ENCODE measurements around the gene IDNK. TPM values are rescaled to one million over a fixed set of nuclear protein-coding genes. Genes with fewer than 3 reads are reported as not detected.

Gene IDNK
- total and polyA plus RNA-seq, 2 of the 4 experiments (the other 2 are of a cell fraction): 1.4 to 2.3 TPM

- ATAC-seq (ENCODE audit: low read depth): no peak
- H3K23ac ChIP-seq (ENCODE audit: low read depth, low read length): no peak overlapping the region
- H2BK20ac ChIP-seq (ENCODE audit: low read depth, low read length): no peak overlapping the region
- H2AK5ac ChIP-seq (ENCODE audit: low read depth, low read length): no peak overlapping the region
- H4K8ac ChIP-seq (ENCODE audit: low read depth in 2 of 2, low read length in 2 of 2): no peak overlapping the region
- H3K9me1 ChIP-seq (ENCODE audit: insufficient read depth, low read length): no peaks in the 10 kb centered on the region
- no peak overlapping the region for H3K4me3 ChIP-seq (ENCODE audit: insufficient read depth, low read depth, low read length)
- no peak overlapping the region for H3K56ac ChIP-seq (ENCODE audit: extremely low read depth, insufficient read depth, low read length)
- no peak overlapping the region for H2BK5ac ChIP-seq (ENCODE audit: low read depth, low read length, poor library complexity, severe bottlenecking)
- no peak overlapping the region for H3K18ac ChIP-seq (ENCODE audit: low read depth, low read length)
- no peak overlapping the region for H4K91ac ChIP-seq (ENCODE audit: insufficient read depth, low read depth, low read length)
- dilution Hi-C loops (cut with HindIII; ENCODE audit: low sequenced_read_pairs, unreplicated experiment): no loop called here
- H2BK120ac ChIP-seq (ENCODE audit: low read depth, low read length): no peak overlapping the region
- ChIA-PET CTCF (no interaction called here), POLR2A (ENCODE audit: unreplicated experiment) (no interaction called here)
- H2AK9ac ChIP-seq (replicated peaks; ENCODE audit: low read depth, low read length, poor library complexity): no peak overlapping the region
- H3K36me3 ChIP-seq (ENCODE audit: control insufficient read depth, insufficient read depth, low read length): peaks cover 25% of the 10 kb centered on the region
- H3K79me1 ChIP-seq (ENCODE audit: low read depth in 1 of 2, low read length in 2 of 2): peaks cover 12 to 16% of the 10 kb centered on the region in 2 experiments
- no peak overlapping the region for H2BK15ac ChIP-seq (ENCODE audit: low read depth, low read length)
- DNase-seq: no peak
- in situ Hi-C loops (cut with MboI; ENCODE audit: low sequenced_read_pairs): no loop called here
- TF ChIP-seq MAZ (IDR thresholded peaks at IDR 0.05; ENCODE audit: borderline replicate concordance, low read depth, low read length) (no peak), POLR2A (IDR thresholded peaks at IDR 0.05; ENCODE audit: low read depth, low read length) (no peak), MAFK (IDR thresholded peaks at IDR 0.05; ENCODE audit: low read depth, low read length) (no peak), FOS (IDR thresholded peaks at IDR 0.05; ENCODE audit: low read depth, low read length) (no peak), MXI1 (IDR thresholded peaks at IDR 0.05; ENCODE audit: borderline replicate concordance, low read depth, low read length) (no peak), NFE2L2 (IDR thresholded peaks at IDR 0.05; ENCODE audit: low read depth, low read length) (no peak)
- intact Hi-C loops (cut with micrococcal nuclease): no loop called here
- no peaks in the 10 kb centered on the region for H3K9me3 ChIP-seq (ENCODE audit: control insufficient read depth, insufficient read depth, low read length)
- H4K20me1 ChIP-seq (ENCODE audit: insufficient read depth, low read length): no peaks in the 10 kb centered on the region; the same call in none of the 2 replicates
- H3K4me2 ChIP-seq (ENCODE audit: low read depth, low read length): no peak overlapping the region
- H3K27me3 ChIP-seq (ENCODE audit: control insufficient read depth, insufficient read depth, low read length): no peaks in the 10 kb centered on the region
- H3K27ac ChIP-seq (ENCODE audit: insufficient read depth, low read length): no peak overlapping the region
- no peak overlapping the region for H3K4ac ChIP-seq (ENCODE audit: low read depth, low read length)
- no peak overlapping the region for H3K14ac ChIP-seq (replicated peaks; ENCODE audit: low read depth, low read length)
- H2AFZ ChIP-seq (replicated peaks; ENCODE audit: low read length, poor library complexity): no peak overlapping the region
- H3K9ac ChIP-seq (ENCODE audit: low read depth, low read length): no peak overlapping the region
- no TSS peak for BruUV-seq (replicated peaks)
- no CpG with 5 or more reads among the region's 3 CpGs for WGBS, 2 experiments (ENCODE audit: extremely low coverage in 2 of 2, insufficient read length in 1 of 2)
- no peak overlapping the region for H4K5ac ChIP-seq (ENCODE audit: low read depth, low read length)
- H3K4me1 ChIP-seq (ENCODE audit: control insufficient read depth, insufficient read depth, low read length): no peaks in the 10 kb centered on the region
These were observed 40.0 kb downstream of the IDNK start for GRCh38 chr9:83662933-83663332.
